A549 treated with CORT108297 at 1 μM for 4 hours (cell line): ENCODE results near the gene SYNPR. TPM values are rescaled to one million over a fixed set of nuclear protein-coding genes. Genes with fewer than 3 reads are reported as not detected.

ENCODE experiments used
- total RNA-seq: library from RNA; stranded (reverse); fragments of 200-300 nt; extraction: Qiagen RNA extraction; gene quantifications from 5 replicates; pipeline ENCODE4 v1.2.3, GENCODE V29; 2022

SYNPR gene
- not detected in 5 replicates for total RNA-seq

DNA sequence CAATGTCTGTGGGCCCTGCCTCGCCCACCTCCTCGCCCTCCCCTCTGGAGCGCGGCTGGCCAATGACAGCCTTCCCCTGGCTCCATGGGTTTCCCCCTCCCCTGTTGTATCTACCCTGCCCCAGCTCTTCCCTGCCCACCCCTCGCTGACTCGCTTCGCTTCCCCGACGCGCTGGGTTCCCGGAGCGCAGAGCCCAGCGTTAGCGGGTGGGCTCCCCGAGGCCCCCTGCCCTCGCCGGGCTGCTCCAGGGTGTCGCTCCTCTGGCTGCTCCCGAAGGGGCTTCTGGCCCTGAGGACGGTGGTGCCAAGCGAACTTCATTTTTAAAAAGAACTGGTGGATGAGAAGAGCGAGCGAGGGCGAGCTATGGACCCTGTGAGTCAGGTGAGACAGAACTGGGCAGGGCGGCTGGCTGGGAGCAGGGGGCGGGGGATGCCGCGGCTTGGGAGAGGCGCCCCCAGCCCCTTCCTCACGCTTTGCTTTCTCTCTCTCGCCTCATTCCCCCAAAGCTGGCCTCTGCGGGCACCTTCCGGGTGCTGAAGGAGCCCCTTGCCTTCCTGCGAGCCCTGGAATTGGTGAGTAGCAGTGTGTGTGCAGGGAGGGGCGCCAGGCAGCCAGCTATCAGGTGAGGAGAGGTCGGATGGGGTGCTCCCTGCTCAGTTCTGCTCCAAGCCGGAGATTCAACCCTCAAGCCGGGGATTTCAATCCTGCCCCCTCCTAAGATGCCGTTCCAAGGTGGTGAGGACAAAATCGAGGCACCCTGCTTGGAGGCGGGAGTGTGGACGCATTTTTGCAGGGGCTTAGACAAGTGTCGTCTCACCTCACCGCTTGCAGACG lies at the start of gene SYNPR:
TSS of gene SYNPR (plus strand) at position 138 of the 834 bp plus-strand sequence.

GRCh38 chr3:63652066-63652725 lies 374.1 kb downstream of the SYNPR start, which contains the start of gene SNTN:
Gene SNTN (plus strand): TSS chr3:63652675. CDS start chr3:63652688, 13 bp downstream.

